ENCODE results near the gene PCF11.

DNA sequence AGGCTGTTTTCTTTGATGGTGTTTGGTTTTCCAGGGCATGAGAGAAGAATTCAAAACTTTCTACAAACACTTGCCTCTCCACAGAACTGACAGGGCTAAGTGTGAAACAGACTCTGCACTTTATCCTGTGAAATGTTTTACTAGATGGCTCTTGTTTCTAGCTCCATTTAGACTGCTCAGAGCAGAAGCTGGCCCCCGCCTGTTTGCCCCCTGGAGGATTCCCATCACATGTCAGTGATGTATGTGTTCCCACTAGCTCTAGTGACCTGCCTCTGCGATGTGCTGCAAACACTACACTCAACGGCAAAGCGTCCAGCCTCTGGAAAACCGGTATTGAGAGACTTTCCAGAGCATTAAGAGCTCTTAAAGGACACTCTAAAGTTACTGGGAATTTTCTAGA lies 41.4 kb upstream of the PCF11 start:
- TF ChIP-seq, protein P1, sequence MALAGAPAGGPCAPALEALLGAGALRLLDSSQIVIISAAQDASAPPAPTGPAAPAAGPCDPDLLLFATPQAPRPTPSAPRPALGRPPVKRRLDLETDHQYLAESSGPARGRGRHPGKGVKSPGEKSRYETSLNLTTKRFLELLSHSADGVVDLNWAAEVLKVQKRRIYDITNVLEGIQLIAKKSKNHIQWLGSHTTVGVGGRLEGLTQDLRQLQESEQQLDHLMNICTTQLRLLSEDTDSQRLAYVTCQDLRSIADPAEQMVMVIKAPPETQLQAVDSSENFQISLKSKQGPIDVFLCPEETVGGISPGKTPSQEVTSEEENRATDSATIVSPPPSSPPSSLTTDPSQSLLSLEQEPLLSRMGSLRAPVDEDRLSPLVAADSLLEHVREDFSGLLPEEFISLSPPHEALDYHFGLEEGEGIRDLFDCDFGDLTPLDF (CRISPR knock-in tag; IDR thresholded peaks at IDR 0.05) = no peak
- TF ChIP-seq ZNF274 (CRISPR knock-in tag; IDR thresholded peaks at IDR 0.05) (no peak), ZFYVE20 (CRISPR knock-in tag; IDR thresholded peaks at IDR 0.05; ENCODE audit: borderline replicate concordance, low read depth) (no peak), ZKSCAN8 (CRISPR knock-in tag; IDR thresholded peaks at IDR 0.05; ENCODE audit: borderline replicate concordance) (no peak), BRCA1 (CRISPR knock-in tag; IDR thresholded peaks at IDR 0.05) (no peak)
